Uterus (tissue), 2 donors: ENCODE data around the gene RETREG3.

Experiments
- POLR2A ChIP-seq, 2 donors: fragments of 450-650 bp; IDR thresholded peaks; one replicate each; pipeline ENCODE4 v1.6.1; 2016; ENCODE audit warnings: antibody characterized with exemption in 2 of 2, mild to moderate bottlenecking in 1 of 2, moderate library complexity in 1 of 2
- TF ChIP-seq, protein P1 (sequence below), 4 experiments: fragments of 200-600 bp in 2 of 4; fragments of 450-650 bp in 2 of 4; sonication (generic) in 2 of 4; IDR thresholded peaks; one replicate each; pipeline ENCODE4 v1.5.1; 2016 to 2019; ENCODE audit warnings: antibody characterized with exemption in 4 of 4, mild to moderate bottlenecking in 2 of 4, moderate library complexity in 1 of 4

- no peak for TF ChIP-seq POLR2A (IDR thresholded peaks at IDR 0.05)
- TF ChIP-seq, protein P1, sequence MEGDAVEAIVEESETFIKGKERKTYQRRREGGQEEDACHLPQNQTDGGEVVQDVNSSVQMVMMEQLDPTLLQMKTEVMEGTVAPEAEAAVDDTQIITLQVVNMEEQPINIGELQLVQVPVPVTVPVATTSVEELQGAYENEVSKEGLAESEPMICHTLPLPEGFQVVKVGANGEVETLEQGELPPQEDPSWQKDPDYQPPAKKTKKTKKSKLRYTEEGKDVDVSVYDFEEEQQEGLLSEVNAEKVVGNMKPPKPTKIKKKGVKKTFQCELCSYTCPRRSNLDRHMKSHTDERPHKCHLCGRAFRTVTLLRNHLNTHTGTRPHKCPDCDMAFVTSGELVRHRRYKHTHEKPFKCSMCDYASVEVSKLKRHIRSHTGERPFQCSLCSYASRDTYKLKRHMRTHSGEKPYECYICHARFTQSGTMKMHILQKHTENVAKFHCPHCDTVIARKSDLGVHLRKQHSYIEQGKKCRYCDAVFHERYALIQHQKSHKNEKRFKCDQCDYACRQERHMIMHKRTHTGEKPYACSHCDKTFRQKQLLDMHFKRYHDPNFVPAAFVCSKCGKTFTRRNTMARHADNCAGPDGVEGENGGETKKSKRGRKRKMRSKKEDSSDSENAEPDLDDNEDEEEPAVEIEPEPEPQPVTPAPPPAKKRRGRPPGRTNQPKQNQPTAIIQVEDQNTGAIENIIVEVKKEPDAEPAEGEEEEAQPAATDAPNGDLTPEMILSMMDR (IDR thresholded peaks at IDR 0.05): no peak
Observed at GRCh38 chr17:42573095-42573494, 36.1 kb downstream of the RETREG3 start.
